ENCODE data around the gene KRTAP12-3. TPM values are rescaled to one million over a fixed set of nuclear protein-coding genes. Genes with fewer than 3 reads are reported as not detected.

KRTAP12-3 gene
- total and polyA plus RNA-seq, 2 donors: not detected

DNA sequence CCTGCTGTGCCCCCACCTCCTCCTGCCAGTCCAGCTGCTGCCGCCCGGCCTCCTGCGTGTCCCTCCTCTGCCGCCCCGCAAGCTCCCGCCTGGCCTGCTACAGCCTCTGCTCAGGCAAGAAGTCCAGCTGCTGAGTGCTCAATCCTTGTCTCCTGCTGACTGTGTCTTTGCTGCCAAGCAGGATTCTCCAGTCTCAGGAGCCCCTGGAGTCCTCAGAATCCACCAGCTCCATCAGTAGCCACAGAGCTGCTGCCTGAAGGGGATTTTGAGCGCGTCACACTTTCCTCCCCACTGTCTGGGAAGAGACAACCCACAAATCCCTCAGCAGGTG lies 10.5 kb upstream of the KRTAP12-3 start:
- no peaks in the 10 kb centered on the region for H3K27me3 ChIP-seq (ENCODE audit: control insufficient read depth in 2 of 2, insufficient read depth in 1 of 2, low read length in 1 of 2)
- WGBS: 75% methylated on average over 8 of the region's 8 CpGs
- H3K4me3 ChIP-seq (ENCODE audit: low read length in 2 of 2): no peak overlapping the region
- DNase-seq (ENCODE audit: low read depth in 6 of 9, low spot score in 9 of 9): no peak
- H3K27ac ChIP-seq (ENCODE audit: low read depth in 1 of 2, low read length in 1 of 2): no peak overlapping the region
- no peaks in the 10 kb centered on the region for H3K4me1 ChIP-seq (ENCODE audit: control insufficient read depth in 2 of 2, insufficient read depth in 2 of 2, low read length in 2 of 2)
- no peaks in the 10 kb centered on the region for H3K36me3 ChIP-seq (ENCODE audit: control insufficient read depth in 2 of 2, insufficient read depth in 2 of 2, low read length in 1 of 2)
- peaks cover 0 to 10% of the 10 kb centered on the region in 2 donors for H3K9me3 ChIP-seq (ENCODE audit: control insufficient read depth in 2 of 2, insufficient read depth in 1 of 2, low read length in 1 of 2)

DNA sequence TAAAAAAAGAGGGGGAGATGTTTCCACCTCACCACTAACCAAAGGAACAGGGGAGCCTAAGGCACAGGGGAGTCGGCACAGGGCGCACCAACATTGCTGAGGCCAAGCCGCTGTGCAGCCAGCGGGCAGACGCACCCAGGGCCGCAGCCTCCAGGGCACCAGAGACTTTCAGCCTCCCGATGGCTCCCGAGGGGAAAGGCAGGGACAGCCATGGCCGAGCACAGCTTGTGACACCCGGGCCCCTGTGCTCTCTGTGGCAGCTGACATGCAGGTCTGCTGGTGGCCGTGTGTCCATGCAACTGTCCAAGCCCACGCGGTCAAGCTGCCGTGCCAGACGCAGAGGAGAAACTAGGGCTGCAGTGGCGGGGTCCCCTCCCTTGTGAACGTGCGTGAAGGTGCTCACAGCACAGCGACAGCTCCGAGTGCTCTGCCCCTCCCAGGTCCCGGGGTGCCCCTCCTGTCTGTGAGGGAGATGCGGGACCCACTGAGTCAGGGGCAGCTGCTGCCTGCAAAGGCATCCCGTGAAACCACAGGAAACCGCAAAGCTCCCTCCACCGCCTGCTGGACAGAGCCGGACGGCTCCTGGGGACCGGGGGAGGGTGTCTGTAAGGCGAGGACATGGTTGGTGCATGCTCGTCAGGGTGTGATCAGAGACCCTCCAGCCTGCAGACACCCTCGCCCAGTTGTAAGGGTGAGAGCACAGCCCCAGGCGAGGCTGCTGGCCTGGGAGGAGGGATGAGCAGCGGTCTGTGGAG lies 9.0 kb upstream of the KRTAP12-3 start:
- Histone ChIP-seq H3K9me3 (ENCODE audit: control insufficient read depth in 2 of 2, insufficient read depth in 1 of 2, low read length in 1 of 2) (peaks cover 1 to 9% of the 10 kb centered on the region in 2 donors), H3K27me3 (ENCODE audit: control insufficient read depth in 2 of 2, insufficient read depth in 1 of 2, low read length in 1 of 2) (no peaks in the 10 kb centered on the region), H3K4me3 (ENCODE audit: low read length in 2 of 2) (no peak overlapping the region), H3K27ac (ENCODE audit: low read depth in 1 of 2, low read length in 1 of 2) (no peak overlapping the region), H3K4me1 (ENCODE audit: control insufficient read depth in 2 of 2, insufficient read depth in 2 of 2, low read length in 2 of 2) (no peaks in the 10 kb centered on the region), H3K36me3 (ENCODE audit: control insufficient read depth in 2 of 2, insufficient read depth in 2 of 2, low read length in 1 of 2) (no peaks in the 10 kb centered on the region)
- no peak for DNase-seq (ENCODE audit: low read depth in 6 of 9, low spot score in 9 of 9)
- 84% methylated on average over 33 of the region's 33 CpGs for WGBS

DNA sequence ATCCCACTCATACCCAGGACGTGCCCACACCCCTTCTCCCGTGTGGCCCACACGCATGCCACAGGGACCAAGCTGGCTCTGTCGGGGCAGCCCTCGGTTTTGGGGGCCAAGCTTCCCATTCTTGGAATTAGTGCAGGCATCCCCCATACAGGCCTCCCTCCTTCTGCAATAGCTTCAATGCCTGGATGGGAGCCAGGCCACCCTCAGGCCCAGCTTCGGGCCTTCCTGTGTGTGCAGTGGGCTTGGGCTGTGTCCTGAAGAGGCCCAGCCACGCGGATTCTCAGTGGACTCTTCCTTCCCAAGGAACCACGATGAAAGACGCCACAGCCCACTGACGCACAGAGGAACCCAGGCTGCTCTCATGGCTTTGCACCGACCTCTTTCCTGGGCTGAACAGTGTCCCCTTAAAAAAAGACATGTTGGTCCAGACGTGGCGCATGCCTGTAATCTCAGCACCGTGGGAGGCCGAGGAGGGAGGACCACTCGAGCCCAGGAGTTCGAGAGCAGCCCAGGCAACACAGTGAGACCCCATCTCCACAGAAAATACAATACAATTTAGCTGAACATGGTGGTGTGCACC lies 8.1 kb upstream of the KRTAP12-3 start:
- Histone ChIP-seq H3K9me3 (ENCODE audit: control insufficient read depth in 2 of 2, insufficient read depth in 1 of 2, low read length in 1 of 2) (peaks cover 1 to 10% of the 10 kb centered on the region in 2 donors), H3K4me1 (ENCODE audit: control insufficient read depth in 2 of 2, insufficient read depth in 2 of 2, low read length in 2 of 2) (no peaks in the 10 kb centered on the region), H3K27me3 (ENCODE audit: control insufficient read depth in 2 of 2, insufficient read depth in 1 of 2, low read length in 1 of 2) (peaks cover 0 to 2% of the 10 kb centered on the region in 2 donors), H3K36me3 (ENCODE audit: control insufficient read depth in 2 of 2, insufficient read depth in 2 of 2, low read length in 1 of 2) (no peaks in the 10 kb centered on the region), H3K27ac (ENCODE audit: low read depth in 1 of 2, low read length in 1 of 2) (no peak overlapping the region), H3K4me3 (ENCODE audit: low read length in 2 of 2) (no peak overlapping the region)
- DNase-seq (ENCODE audit: low read depth in 6 of 9, low spot score in 9 of 9): no peak
- WGBS: 94% methylated on average over 18 of the region's 18 CpGs

DNA sequence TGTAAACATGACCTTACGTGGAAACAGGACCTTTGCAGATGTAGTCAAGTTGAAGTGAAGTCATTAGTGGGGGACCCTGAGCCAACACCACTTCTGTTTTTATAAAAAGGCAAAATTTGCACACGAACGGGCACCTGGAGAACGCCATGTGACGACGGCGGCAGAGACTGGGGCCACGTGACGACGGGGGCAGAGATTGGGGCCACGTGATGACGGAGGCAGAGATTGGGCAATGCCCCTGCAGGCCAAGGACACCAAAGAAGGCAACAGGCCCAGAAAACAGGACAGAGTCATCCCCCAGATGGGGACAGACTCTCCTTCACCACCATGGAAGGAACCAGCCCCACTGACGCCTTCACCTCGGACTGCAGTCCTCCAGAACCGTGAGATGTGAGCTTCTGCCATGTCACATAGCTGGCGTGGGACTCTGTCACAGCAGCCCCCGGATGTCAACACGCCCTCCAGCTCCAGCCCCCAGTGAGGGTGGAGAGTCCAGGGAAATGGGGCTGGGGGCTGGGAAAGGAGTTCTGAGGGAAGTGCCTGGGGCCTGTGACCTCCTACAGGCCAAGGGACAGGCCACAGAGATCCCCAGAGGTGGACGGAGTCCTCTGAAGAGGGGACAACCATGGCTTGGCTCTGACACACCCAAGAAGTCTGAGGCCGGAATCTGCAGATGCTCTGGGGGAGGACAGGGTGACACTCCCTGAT lies 7.3 kb upstream of the KRTAP12-3 start:
- peaks cover 0 to 2% of the 10 kb centered on the region in 2 donors for H3K27me3 ChIP-seq (ENCODE audit: control insufficient read depth in 2 of 2, insufficient read depth in 1 of 2, low read length in 1 of 2)
- DNase-seq (ENCODE audit: low read depth in 6 of 9, low spot score in 9 of 9): no peak
- WGBS: 92% methylated on average over 20 of the region's 20 CpGs

DNA sequence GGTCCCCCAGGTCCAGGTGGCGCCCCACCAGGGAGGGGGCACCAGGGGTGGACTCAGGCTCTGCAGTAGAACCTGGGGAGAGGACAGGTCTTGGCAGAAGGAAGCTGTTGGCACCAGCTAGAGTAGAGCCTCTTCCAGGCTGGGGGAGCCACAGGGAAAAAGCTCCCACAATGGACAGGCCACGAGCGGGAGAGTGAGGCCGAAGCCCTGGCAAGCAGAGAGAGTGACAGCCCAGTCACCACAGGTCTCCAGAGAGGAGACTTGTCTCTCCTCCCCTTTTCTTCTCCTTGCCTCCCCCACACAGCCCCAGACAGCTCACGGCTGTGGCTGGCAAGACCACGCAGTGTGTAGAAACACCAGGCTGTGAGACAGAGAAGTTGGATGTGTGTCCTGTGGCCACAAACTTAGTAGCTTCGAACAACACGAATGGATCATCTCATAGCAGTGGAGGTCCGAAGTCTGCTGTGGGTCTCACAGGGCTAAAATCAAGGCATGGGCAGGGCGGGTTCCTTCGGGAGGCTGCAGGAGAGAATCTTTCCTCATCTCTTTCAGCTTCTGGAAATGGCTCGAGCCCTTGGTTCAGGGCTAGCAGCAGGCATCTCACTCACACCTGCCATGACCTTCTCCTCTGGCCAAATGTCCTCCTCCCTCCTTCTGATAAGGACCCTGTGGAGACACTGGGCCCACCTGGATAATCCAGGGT lies 6.6 kb upstream of the KRTAP12-3 start:
- Histone ChIP-seq H3K27ac (ENCODE audit: low read depth in 1 of 2, low read length in 1 of 2) (no peak overlapping the region), H3K36me3 (ENCODE audit: control insufficient read depth in 2 of 2, insufficient read depth in 2 of 2, low read length in 1 of 2) (no peaks in the 10 kb centered on the region), H3K9me3 (ENCODE audit: control insufficient read depth in 2 of 2, insufficient read depth in 1 of 2, low read length in 1 of 2) (peaks cover 1 to 13% of the 10 kb centered on the region in 2 donors), H3K27me3 (ENCODE audit: control insufficient read depth in 2 of 2, insufficient read depth in 1 of 2, low read length in 1 of 2) (peaks cover 0 to 2% of the 10 kb centered on the region in 2 donors), H3K4me3 (ENCODE audit: low read length in 2 of 2) (no peak overlapping the region), H3K4me1 (ENCODE audit: control insufficient read depth in 2 of 2, insufficient read depth in 2 of 2, low read length in 2 of 2) (no peaks in the 10 kb centered on the region)
- 96% methylated on average over 12 of the region's 12 CpGs for WGBS
- DNase-seq (ENCODE audit: low read depth in 6 of 9, low spot score in 9 of 9): no peak

More for the DNA sequence above, 7.3 kb upstream of the KRTAP12-3 start:
- H3K9me3 ChIP-seq (ENCODE audit: control insufficient read depth in 2 of 2, insufficient read depth in 1 of 2, low read length in 1 of 2): peaks cover 1 to 9% of the 10 kb centered on the region in 2 donors
- no peaks in the 10 kb centered on the region for H3K4me1 ChIP-seq (ENCODE audit: control insufficient read depth in 2 of 2, insufficient read depth in 2 of 2, low read length in 2 of 2)
- no peaks in the 10 kb centered on the region for H3K36me3 ChIP-seq (ENCODE audit: control insufficient read depth in 2 of 2, insufficient read depth in 2 of 2, low read length in 1 of 2)
- no peak overlapping the region for H3K4me3 ChIP-seq (ENCODE audit: low read length in 2 of 2)
- no peak overlapping the region for H3K27ac ChIP-seq (ENCODE audit: low read depth in 1 of 2, low read length in 1 of 2)

DNA sequence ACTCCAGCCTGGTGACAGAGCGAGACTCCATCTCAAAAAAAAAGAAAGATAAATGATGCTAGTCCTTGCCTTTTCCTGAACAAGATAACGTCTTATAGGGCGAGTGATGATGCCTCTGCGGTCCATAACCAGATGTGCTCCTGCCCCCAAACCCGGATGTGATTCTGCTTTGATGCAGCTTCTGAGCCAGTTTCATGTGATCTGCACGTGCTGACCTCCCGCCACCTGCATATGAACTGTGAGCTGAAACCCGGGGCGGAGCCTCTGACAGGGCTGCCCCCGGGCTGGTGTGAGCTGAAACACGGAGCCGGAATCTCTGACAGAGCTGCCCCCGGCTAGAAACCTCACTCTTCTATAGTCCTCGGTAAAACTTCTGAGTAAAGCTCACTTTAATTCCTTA lies 4.6 kb upstream of the KRTAP12-3 start:
- Histone ChIP-seq H3K27ac (ENCODE audit: low read depth in 1 of 2, low read length in 1 of 2) (no peak overlapping the region), H3K36me3 (ENCODE audit: control insufficient read depth in 2 of 2, insufficient read depth in 2 of 2, low read length in 1 of 2) (no peaks in the 10 kb centered on the region), H3K4me1 (ENCODE audit: control insufficient read depth in 2 of 2, insufficient read depth in 2 of 2, low read length in 2 of 2) (no peaks in the 10 kb centered on the region), H3K9me3 (ENCODE audit: control insufficient read depth in 2 of 2, insufficient read depth in 1 of 2, low read length in 1 of 2) (peaks cover 1 to 19% of the 10 kb centered on the region in 2 donors), H3K27me3 (ENCODE audit: control insufficient read depth in 2 of 2, insufficient read depth in 1 of 2, low read length in 1 of 2) (peaks cover 0 to 2% of the 10 kb centered on the region in 2 donors), H3K4me3 (ENCODE audit: low read length in 2 of 2) (no peak overlapping the region)
- 81% methylated on average over 14 of the region's 14 CpGs for WGBS
- DNase-seq (ENCODE audit: low read depth in 6 of 9, low spot score in 9 of 9): no peak

DNA sequence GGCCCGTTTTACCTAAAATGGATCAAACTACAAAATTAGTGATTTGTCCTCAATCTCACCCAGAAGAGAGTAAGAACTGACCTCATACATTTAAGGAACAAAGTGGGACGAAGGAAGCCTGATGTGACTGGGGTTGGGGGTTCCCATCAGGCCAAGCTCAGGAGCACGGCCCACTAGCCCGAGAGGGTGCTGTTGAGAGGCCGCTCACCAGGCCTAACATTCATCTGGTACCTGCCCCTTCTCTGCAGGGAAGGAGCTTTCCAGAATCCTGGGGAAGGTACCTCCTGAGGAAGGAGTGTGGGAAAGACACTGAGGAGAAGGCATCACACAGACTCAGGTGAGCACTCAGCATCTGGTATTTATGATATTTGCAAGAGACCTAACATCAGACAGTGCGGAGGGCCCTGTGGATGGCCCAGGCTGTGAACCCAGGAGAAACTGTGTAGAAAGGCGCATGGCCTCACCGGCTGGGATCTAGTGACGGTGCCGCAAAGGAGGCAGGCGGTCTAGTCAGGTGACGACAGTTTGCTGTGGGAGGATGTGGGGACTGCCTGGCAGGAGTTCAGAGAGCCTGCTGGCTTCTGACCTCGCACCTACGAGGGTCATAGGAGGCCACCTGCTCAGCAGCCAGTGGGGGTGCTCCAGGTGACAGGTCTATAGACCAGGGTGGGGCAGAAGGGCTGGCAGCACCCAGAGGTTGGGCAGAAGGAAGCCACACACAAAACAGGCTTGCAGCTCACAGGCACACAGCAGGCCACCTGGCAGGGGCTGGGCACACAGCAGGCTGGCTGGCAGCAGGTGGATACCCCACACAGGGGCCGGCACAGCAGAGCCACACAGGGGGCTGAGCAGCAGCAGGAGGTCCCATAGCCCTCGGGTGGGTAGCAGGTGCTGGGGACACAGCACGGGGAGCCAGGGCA lies 3.8 kb upstream of the KRTAP12-3 start:
- peaks cover 0 to 2% of the 10 kb centered on the region in 2 donors for H3K27me3 ChIP-seq (ENCODE audit: control insufficient read depth in 2 of 2, insufficient read depth in 1 of 2, low read length in 1 of 2)
- no peak overlapping the region for H3K4me3 ChIP-seq (ENCODE audit: low read length in 2 of 2)
- H3K27ac ChIP-seq (ENCODE audit: low read depth in 1 of 2, low read length in 1 of 2): no peak overlapping the region
- H3K4me1 ChIP-seq (ENCODE audit: control insufficient read depth in 2 of 2, insufficient read depth in 2 of 2, low read length in 2 of 2): peaks cover 0 to 2% of the 10 kb centered on the region in 2 donors
- no peak for DNase-seq (ENCODE audit: low read depth in 6 of 9, low spot score in 9 of 9)
- peaks cover 1 to 19% of the 10 kb centered on the region in 2 donors for H3K9me3 ChIP-seq (ENCODE audit: control insufficient read depth in 2 of 2, insufficient read depth in 1 of 2, low read length in 1 of 2)
- WGBS: 87% methylated on average over 17 of the region's 17 CpGs
- no peaks in the 10 kb centered on the region for H3K36me3 ChIP-seq (ENCODE audit: control insufficient read depth in 2 of 2, insufficient read depth in 2 of 2, low read length in 1 of 2)

DNA sequence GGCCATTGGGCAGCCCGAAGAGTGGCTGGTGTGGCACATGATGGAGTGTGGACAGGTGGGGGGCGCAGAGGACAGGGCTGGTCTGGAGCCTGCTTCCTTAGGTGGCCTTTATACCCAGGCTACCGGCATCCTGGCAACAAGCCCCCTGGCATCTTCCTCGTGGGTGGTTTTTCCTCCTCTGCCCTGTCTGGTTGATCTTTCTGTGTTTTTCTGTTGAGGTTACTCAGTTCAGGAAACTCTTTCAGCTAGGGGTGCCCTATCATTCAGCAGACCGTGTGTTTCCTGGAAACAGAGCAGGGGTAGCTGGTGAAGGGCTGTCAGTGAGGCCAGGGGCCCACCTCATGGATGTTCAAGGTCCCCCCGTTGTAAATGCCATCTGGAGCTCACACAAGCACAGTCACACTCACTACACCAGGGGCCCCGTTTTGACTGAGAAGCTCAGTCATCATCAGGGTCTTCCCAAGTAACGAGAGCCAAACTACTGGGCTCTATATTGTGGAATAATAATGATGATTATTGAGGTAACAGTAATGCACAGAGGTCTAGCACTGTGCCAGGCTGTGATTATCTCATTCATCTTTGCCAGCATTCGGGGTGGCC lies 3.1 kb upstream of the KRTAP12-3 start, which contains the start of gene KRTAP12-4:
TSS of gene KRTAP12-4 (minus strand) at position 84 of the 600 bp plus-strand sequence. CDS start at position 39, 45 bp downstream.
- peaks cover 0 to 2% of the 10 kb centered on the region in 2 donors for H3K4me1 ChIP-seq (ENCODE audit: control insufficient read depth in 2 of 2, insufficient read depth in 2 of 2, low read length in 2 of 2)
- H3K4me3 ChIP-seq (ENCODE audit: low read length in 2 of 2): no peak within 1 kb of the TSS
- peaks cover 1 to 19% of the 10 kb centered on the region in 2 donors for H3K9me3 ChIP-seq (ENCODE audit: control insufficient read depth in 2 of 2, insufficient read depth in 1 of 2, low read length in 1 of 2)
- WGBS: 62% methylated on average over 9 of the region's 9 CpGs
- DNase-seq (ENCODE audit: low read depth in 6 of 9, low spot score in 9 of 9): no peak
- H3K27me3 ChIP-seq (ENCODE audit: control insufficient read depth in 2 of 2, insufficient read depth in 1 of 2, low read length in 1 of 2): peaks cover 0 to 2% of the 10 kb centered on the region in 2 donors
- no peak within 1 kb of the TSS for H3K27ac ChIP-seq (ENCODE audit: low read depth in 1 of 2, low read length in 1 of 2)
- no peaks in the 10 kb centered on the region for H3K36me3 ChIP-seq (ENCODE audit: control insufficient read depth in 2 of 2, insufficient read depth in 2 of 2, low read length in 1 of 2)
